Sigmoid colon (tissue), 7 donors: Measurements from ENCODE around the gene PRDM16. TPM values are rescaled to one million over a fixed set of nuclear protein-coding genes. Genes with fewer than 3 reads are reported as not detected.

Source experiments
- DNase-seq: peaks from one replicate; pipeline ENCODE4 v3.0.0-alpha.2; 2019
- H3K27ac ChIP-seq, 4 donors: fragments of 200-600 bp; sonication (generic); one replicate each; pipeline ENCODE4 v1.5.1; 2016 to 2019; ENCODE audit warnings: mild to moderate bottlenecking in 1 of 4
- H3K27me3 ChIP-seq, 3 donors: fragments of 200-600 bp; sonication (generic); one replicate each; pipeline ENCODE4 v1.5.1; 2019; ENCODE audit warnings: mild to moderate bottlenecking in 1 of 3
- H3K36me3 ChIP-seq, 4 donors: fragments of 200-600 bp; sonication (generic); one replicate each; pipeline ENCODE4 v1.5.1; 2016 to 2019
- H3K4me1 ChIP-seq, 4 donors: fragments of 200-600 bp; sonication (generic); one replicate each; pipeline ENCODE4 v1.5.1; 2017 to 2019
- H3K4me3 ChIP-seq, 4 donors: fragments of 200-600 bp; sonication (generic); one replicate each; pipeline ENCODE4 v1.5.1; 2017 to 2019; ENCODE audit warnings: mild to moderate bottlenecking in 2 of 4, moderate library complexity in 1 of 4
- H3K9me3 ChIP-seq, 4 donors: fragments of 200-600 bp in 3 of 4; sonication (generic) in 3 of 4; one replicate each; pipeline versions ENCODE4 v1.5.1 to v1.6.1; 2013 to 2019
- CTCF ChIP-seq, 4 experiments: fragments of 450-650 bp in 3 of 4; fragments of 200-600 bp in 1 of 4; IDR thresholded peaks; one replicate each; pipeline ENCODE4 v1.5.1; 2016 to 2019; ENCODE audit warnings: antibody characterized with exemption in 4 of 4, mild to moderate bottlenecking in 3 of 4, moderate library complexity in 2 of 4
- EP300 ChIP-seq, 4 donors: sonication (generic); formaldehyde crosslinking; IDR thresholded peaks; one replicate each; pipeline ENCODE4 v1.6.1; 2017; ENCODE audit warnings: antibody characterized with exemption in 4 of 4
- POLR2A ChIP-seq, 2 donors: fragments of 450-650 bp; IDR thresholded peaks; one replicate each; pipeline ENCODE4 v1.6.1; 2016; ENCODE audit warnings: antibody characterized with exemption in 2 of 2, mild to moderate bottlenecking in 2 of 2, moderate library complexity in 2 of 2
- POLR2AphosphoS5 ChIP-seq, 4 donors: sonication (generic); formaldehyde crosslinking; IDR thresholded peaks; one replicate each; pipeline ENCODE4 v1.6.1; 2017; ENCODE audit warnings: antibody characterized with exemption in 4 of 4
- WGBS, 2 donors: extraction: QIAGEN DNeasy Blood & Tissue Kit; methylation state at CpG; one replicate each; pipeline ENCODE4 v1.1.7; 2013; 5-methylcytosine and 5-hydroxymethylcytosine counted together
- intact Hi-C: fragments of 100-400 bp; cut with DNase I; formaldehyde crosslinking; loops from one replicate; pipeline ENCODE4 v1.15.1; 2023
- polyA plus RNA-seq, 3 donors: library from polyadenylated mRNA; stranded (reverse); fragments of 200-250 nt; gene quantifications; one replicate each; pipeline ENCODE4 v1.2.3, GENCODE V29; 2013
- total RNA-seq, 4 donors: library from RNA; depleted of rRNA; stranded (reverse); fragments of >200 nt; gene quantifications; one replicate each; pipeline ENCODE4 v1.1.0, GENCODE V29; 2016
- donor health status: healthy with polysubstance abuse.
- donor health status: Bipolar disorder and iron deficiency.
- donor health status: healthy.

The PRDM16 gene
- total and polyA plus RNA-seq, 7 donors = under 0.01 to 1.7 (median 0.49) TPM

- H3K27me3 ChIP-seq = peaks cover 0 to 39% (median 16%) of the 10 kb centered on the region in 3 donors
- no peaks in the 10 kb centered on the region for H3K4me1 ChIP-seq
- TF ChIP-seq EP300 (IDR thresholded peaks at IDR 0.05) = no peak
- no peak for TF ChIP-seq POLR2A (IDR thresholded peaks at IDR 0.05)
- TF ChIP-seq CTCF (IDR thresholded peaks at IDR 0.05) = no peak
- TF ChIP-seq POLR2AphosphoS5 (IDR thresholded peaks at IDR 0.05) = no peak
- 88% methylated on average over 17 of the region's 17 CpGs for WGBS, 2 donors
- H3K9me3 ChIP-seq = no peaks in the 10 kb centered on the region
- intact Hi-C loops = no loop called here
- no peak overlapping the region for H3K4me3 ChIP-seq
- DNase-seq = no peak
- H3K36me3 ChIP-seq = no peaks in the 10 kb centered on the region
- no peak overlapping the region for H3K27ac ChIP-seq
Measured at GRCh38 chr1:3290438-3290837, 221.4 kb downstream of the PRDM16 start.

- Histone ChIP-seq H3K4me3 (no peak overlapping the region), H3K36me3 (no peaks in the 10 kb centered on the region), H3K4me1 (no peaks in the 10 kb centered on the region), H3K9me3 (no peaks in the 10 kb centered on the region), H3K27me3 (peaks cover 0 to 39% (median 15%) of the 10 kb centered on the region in 3 donors), H3K27ac (no peak overlapping the region)
- DNase-seq = no peak
- 55 to 80% methylated on average over 15 of the region's 15 CpGs for WGBS, 2 donors
- intact Hi-C loops = no loop called here
- TF ChIP-seq POLR2AphosphoS5 (IDR thresholded peaks at IDR 0.05) (no peak), CTCF (IDR thresholded peaks at IDR 0.05) (no peak), POLR2A (IDR thresholded peaks at IDR 0.05) (no peak), EP300 (IDR thresholded peaks at IDR 0.05) (no peak)
Measured at GRCh38 chr1:3290915-3291314, 221.9 kb downstream of the PRDM16 start.

- H3K4me3 ChIP-seq = no peak overlapping the region
- no peaks in the 10 kb centered on the region for H3K4me1 ChIP-seq
- no peak overlapping the region for H3K27ac ChIP-seq
- H3K9me3 ChIP-seq = no peaks in the 10 kb centered on the region
- DNase-seq = no peak
- H3K36me3 ChIP-seq = no peaks in the 10 kb centered on the region
- peaks cover 0 to 41% (median 11%) of the 10 kb centered on the region in 3 donors for H3K27me3 ChIP-seq
- intact Hi-C loops = no loop called here
- TF ChIP-seq EP300 (IDR thresholded peaks at IDR 0.05) = no peak
- no peak for TF ChIP-seq POLR2A (IDR thresholded peaks at IDR 0.05)
- no peak for TF ChIP-seq CTCF (IDR thresholded peaks at IDR 0.05)
- TF ChIP-seq POLR2AphosphoS5 (IDR thresholded peaks at IDR 0.05) = no peak
- WGBS, 2 donors = 86 to 90% methylated on average over 33 of the region's 33 CpGs
Measured at GRCh38 chr1:3292051-3292722, 223.2 kb downstream of the PRDM16 start.

- Histone ChIP-seq H3K9me3 (no peaks in the 10 kb centered on the region), H3K27ac (no peak overlapping the region), H3K27me3 (peaks cover 0 to 42% (median 7%) of the 10 kb centered on the region in 3 donors), H3K4me1 (no peaks in the 10 kb centered on the region), H3K4me3 (no peak overlapping the region), H3K36me3 (no peaks in the 10 kb centered on the region)
- 48 to 79% methylated on average over 26 of the region's 26 CpGs for WGBS, 2 donors
- TF ChIP-seq POLR2AphosphoS5 (IDR thresholded peaks at IDR 0.05) (no peak), EP300 (IDR thresholded peaks at IDR 0.05) (no peak), POLR2A (IDR thresholded peaks at IDR 0.05) (no peak), CTCF (IDR thresholded peaks at IDR 0.05) (no peak)
- intact Hi-C loops = no loop called here
- no peak for DNase-seq
Measured at GRCh38 chr1:3292868-3293562, 224.0 kb downstream of the PRDM16 start.
